ENCODE results near the gene KIAA1191. TPM values are rescaled to one million over a fixed set of nuclear protein-coding genes. Genes with fewer than 3 reads are reported as not detected.

Gene KIAA1191
- total and polyA plus RNA-seq, 2 of the 4 experiments (the other 2 are of a cell fraction), result 114 to 124 TPM

DNA sequence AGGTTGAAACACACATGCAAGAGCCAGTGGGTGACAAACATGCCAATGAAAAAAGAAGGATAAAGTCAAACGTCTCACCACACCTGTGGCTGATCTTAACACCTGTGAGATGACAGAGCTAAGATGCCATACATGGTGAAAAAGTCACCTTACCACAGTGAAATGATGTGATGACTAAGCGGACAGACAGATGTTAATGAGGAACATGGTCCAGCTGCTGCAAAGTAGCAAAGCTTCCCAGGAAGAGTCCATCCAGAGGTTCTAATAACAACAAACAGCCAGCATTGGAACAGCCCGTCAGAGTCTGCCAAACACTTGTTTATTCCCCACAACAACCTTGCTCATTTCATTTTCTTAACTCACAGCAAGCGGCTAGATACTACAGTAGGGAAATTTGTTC, 1.9 kb downstream of the KIAA1191 start:
- Histone ChIP-seq H3K27ac (ENCODE audit: insufficient read depth, low read length) (no peak overlapping the region), H3K9ac (ENCODE audit: low read depth, low read length) (no peak overlapping the region), H3K9me3 (ENCODE audit: control insufficient read depth, insufficient read depth, low read length) (no peaks in the 10 kb centered on the region), H3K9me1 (ENCODE audit: insufficient read depth, low read length) (peaks cover 8% of the 10 kb centered on the region), H3K27me3 (ENCODE audit: control insufficient read depth, insufficient read depth, low read length) (no peaks in the 10 kb centered on the region), H2BK120ac (ENCODE audit: low read depth, low read length) (no peak overlapping the region), H2AK9ac (replicated peaks; ENCODE audit: low read depth, low read length, poor library complexity) (no peak overlapping the region), H4K5ac (ENCODE audit: low read depth, low read length) (no peak overlapping the region), H3K36me3 (ENCODE audit: control insufficient read depth, insufficient read depth, low read length) (peaks cover 18% of the 10 kb centered on the region), H3K18ac (ENCODE audit: low read depth, low read length) (no peak overlapping the region), H3K4me1 (ENCODE audit: control insufficient read depth, insufficient read depth, low read length) (peaks cover 2% of the 10 kb centered on the region; the same call in 1 of the 2 replicates), H3K56ac (ENCODE audit: extremely low read depth, insufficient read depth, low read length) (no peak overlapping the region), H4K20me1 (ENCODE audit: insufficient read depth, low read length) (peaks cover 28% of the 10 kb centered on the region), H3K79me1 (ENCODE audit: low read depth in 1 of 2, low read length in 2 of 2) (peaks cover 22 to 37% of the 10 kb centered on the region in 2 experiments), H3K4me3 (ENCODE audit: insufficient read depth, low read depth, low read length) (no peak overlapping the region), H2AK5ac (ENCODE audit: low read depth, low read length) (no peak overlapping the region), H2AFZ (replicated peaks; ENCODE audit: low read length, poor library complexity) (no peak overlapping the region), H3K14ac (replicated peaks; ENCODE audit: low read depth, low read length) (no peak overlapping the region), H2BK5ac (ENCODE audit: low read depth, low read length, poor library complexity, severe bottlenecking) (no peak overlapping the region), H3K23ac (ENCODE audit: low read depth, low read length) (0 out of 2 replicates have a peak overlapping the region, but pooled peaks have one; percentile 2), H4K8ac (ENCODE audit: low read depth in 2 of 2, low read length in 2 of 2) (no peak overlapping the region), H2BK15ac (ENCODE audit: low read depth, low read length) (no peak overlapping the region), H4K91ac (ENCODE audit: insufficient read depth, low read depth, low read length) (no peak overlapping the region), H2BK20ac (ENCODE audit: low read depth, low read length) (no peak overlapping the region), H3K4ac (ENCODE audit: low read depth, low read length) (no peak overlapping the region), H3K4me2 (ENCODE audit: low read depth, low read length) (peak overlapping the region; percentile 79)
- TF ChIP-seq RFX5 (IDR thresholded peaks at IDR 0.05; ENCODE audit: low read depth, low read length) (no peak), CHD1 (IDR thresholded peaks at IDR 0.05; ENCODE audit: low read depth, low read length) (no peak), SMC3 (IDR thresholded peaks at IDR 0.05; ENCODE audit: low read depth, low read length) (no peak), MAFK (IDR thresholded peaks at IDR 0.05; ENCODE audit: low read depth, low read length) (no peak), MXI1 (IDR thresholded peaks at IDR 0.05; ENCODE audit: borderline replicate concordance, low read depth, low read length) (no peak), BHLHE40 (IDR thresholded peaks at IDR 0.05; ENCODE audit: low read depth, low read length) (no peak), CEBPB (IDR thresholded peaks at IDR 0.05; ENCODE audit: low read depth, low read length) (no peak), RCOR1 (IDR thresholded peaks at IDR 0.05; ENCODE audit: insufficient replicate concordance, low read length) (no peak), MAZ (IDR thresholded peaks at IDR 0.05; ENCODE audit: borderline replicate concordance, low read depth, low read length) (no peak), RAD21 (IDR thresholded peaks at IDR 0.05; ENCODE audit: low read length) (no peak), FOS (IDR thresholded peaks at IDR 0.05; ENCODE audit: low read depth, low read length) (no peak), NFE2L2 (IDR thresholded peaks at IDR 0.05; ENCODE audit: low read depth, low read length) (no peak)
- TF ChIP-seq, protein P1, sequence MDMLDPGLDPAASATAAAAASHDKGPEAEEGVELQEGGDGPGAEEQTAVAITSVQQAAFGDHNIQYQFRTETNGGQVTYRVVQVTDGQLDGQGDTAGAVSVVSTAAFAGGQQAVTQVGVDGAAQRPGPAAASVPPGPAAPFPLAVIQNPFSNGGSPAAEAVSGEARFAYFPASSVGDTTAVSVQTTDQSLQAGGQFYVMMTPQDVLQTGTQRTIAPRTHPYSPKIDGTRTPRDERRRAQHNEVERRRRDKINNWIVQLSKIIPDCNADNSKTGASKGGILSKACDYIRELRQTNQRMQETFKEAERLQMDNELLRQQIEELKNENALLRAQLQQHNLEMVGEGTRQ (IDR thresholded peaks at IDR 0.05; ENCODE audit: low read depth, low read length), result no peak
- TF ChIP-seq, protein P2, sequence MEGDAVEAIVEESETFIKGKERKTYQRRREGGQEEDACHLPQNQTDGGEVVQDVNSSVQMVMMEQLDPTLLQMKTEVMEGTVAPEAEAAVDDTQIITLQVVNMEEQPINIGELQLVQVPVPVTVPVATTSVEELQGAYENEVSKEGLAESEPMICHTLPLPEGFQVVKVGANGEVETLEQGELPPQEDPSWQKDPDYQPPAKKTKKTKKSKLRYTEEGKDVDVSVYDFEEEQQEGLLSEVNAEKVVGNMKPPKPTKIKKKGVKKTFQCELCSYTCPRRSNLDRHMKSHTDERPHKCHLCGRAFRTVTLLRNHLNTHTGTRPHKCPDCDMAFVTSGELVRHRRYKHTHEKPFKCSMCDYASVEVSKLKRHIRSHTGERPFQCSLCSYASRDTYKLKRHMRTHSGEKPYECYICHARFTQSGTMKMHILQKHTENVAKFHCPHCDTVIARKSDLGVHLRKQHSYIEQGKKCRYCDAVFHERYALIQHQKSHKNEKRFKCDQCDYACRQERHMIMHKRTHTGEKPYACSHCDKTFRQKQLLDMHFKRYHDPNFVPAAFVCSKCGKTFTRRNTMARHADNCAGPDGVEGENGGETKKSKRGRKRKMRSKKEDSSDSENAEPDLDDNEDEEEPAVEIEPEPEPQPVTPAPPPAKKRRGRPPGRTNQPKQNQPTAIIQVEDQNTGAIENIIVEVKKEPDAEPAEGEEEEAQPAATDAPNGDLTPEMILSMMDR (conservative IDR thresholded peaks at IDR 0.05; ENCODE audit: low read depth, low read length), result no peak
- TF ChIP-seq, protein P3, sequence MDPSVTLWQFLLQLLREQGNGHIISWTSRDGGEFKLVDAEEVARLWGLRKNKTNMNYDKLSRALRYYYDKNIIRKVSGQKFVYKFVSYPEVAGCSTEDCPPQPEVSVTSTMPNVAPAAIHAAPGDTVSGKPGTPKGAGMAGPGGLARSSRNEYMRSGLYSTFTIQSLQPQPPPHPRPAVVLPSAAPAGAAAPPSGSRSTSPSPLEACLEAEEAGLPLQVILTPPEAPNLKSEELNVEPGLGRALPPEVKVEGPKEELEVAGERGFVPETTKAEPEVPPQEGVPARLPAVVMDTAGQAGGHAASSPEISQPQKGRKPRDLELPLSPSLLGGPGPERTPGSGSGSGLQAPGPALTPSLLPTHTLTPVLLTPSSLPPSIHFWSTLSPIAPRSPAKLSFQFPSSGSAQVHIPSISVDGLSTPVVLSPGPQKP (IDR thresholded peaks at IDR 0.05; ENCODE audit: borderline replicate concordance, low read depth, low read length), result no peak
- ChIA-PET CTCF (interaction anchor here (0.7 kb wide), 1 partner anchor 338 kb away, joined by 3 read pairs; no protein-coding TSS in a partner anchor), POLR2A (ENCODE audit: unreplicated experiment) (interaction anchor here (0.7 kb wide), 1 partner anchor 615 kb away, joined by 7 read pairs; no protein-coding TSS in a partner anchor)
- ATAC-seq (ENCODE audit: low read depth) (no peak), DNase-seq (peak; percentile 47)
- BruUV-seq (replicated peaks), result no TSS peak
- intact Hi-C loops (cut with micrococcal nuclease), result loop anchor here (5.0 kb wide), 2 partner anchors 207 to 632 kb away; no protein-coding TSS in a partner anchor
- in situ Hi-C loops (cut with MboI; ENCODE audit: low sequenced_read_pairs), result no loop called here
- WGBS, 2 experiments (ENCODE audit: extremely low coverage in 2 of 2, insufficient read length in 1 of 2), result no CpG with 5 or more reads among the region's 4 CpGs
- dilution Hi-C loops (cut with HindIII; ENCODE audit: low sequenced_read_pairs, unreplicated experiment), result no loop called here

Data from IMR-90 (cell line).